H9 (cell line): Measurements from ENCODE around the gene FUT4. TPM values are rescaled to one million over a fixed set of nuclear protein-coding genes. Genes with fewer than 3 reads are reported as not detected.

Source experiments
- DNase-seq: peaks from one replicate; pipeline ENCODE4 v3.0.0-alpha.2; 2017
- H2AFZ ChIP-seq: one replicate; pipeline ENCODE4 v1.6.1; 2013; ENCODE audit warnings: mild to moderate bottlenecking, low read length, control low read depth, moderate library complexity
- H2AK5ac ChIP-seq: 2 replicates; pipeline ENCODE4 v1.6.1; 2013; ENCODE audit warnings: low read length, control low read depth, mixed read lengths; ENCODE audit not compliant: insufficient read length
- H2BK120ac ChIP-seq: one replicate; pipeline ENCODE4 v1.6.1; 2013; ENCODE audit warnings: low read depth, mild to moderate bottlenecking, low read length, control low read depth, inconsistent platforms; ENCODE audit not compliant: poor library complexity, severe bottlenecking
- H2BK12ac ChIP-seq: 2 replicates; pipeline ENCODE4 v1.6.1; 2013; ENCODE audit warnings: low read length, control low read depth, mixed read lengths, low read depth; ENCODE audit not compliant: insufficient read length
- H2BK15ac ChIP-seq: 2 replicates; pipeline ENCODE4 v1.6.1; 2013; ENCODE audit warnings: low read depth, low read length, control low read depth
- H2BK20ac ChIP-seq: one replicate; pipeline ENCODE4 v1.6.1; 2013; ENCODE audit warnings: low read depth, mild to moderate bottlenecking, low read length, control low read depth, inconsistent platforms; ENCODE audit not compliant: poor library complexity, severe bottlenecking
- H2BK5ac ChIP-seq: 2 replicates; pipeline ENCODE4 v1.6.1; 2013; ENCODE audit warnings: low read length, control low read depth, mixed read lengths; ENCODE audit not compliant: insufficient read length
- H3K14ac ChIP-seq: 2 replicates; pipeline ENCODE4 v1.6.1; 2013; ENCODE audit warnings: low read length, control low read depth; ENCODE audit not compliant: insufficient read depth
- H3K18ac ChIP-seq: 2 replicates; pipeline ENCODE4 v1.6.1; 2013; ENCODE audit warnings: low read depth, mild to moderate bottlenecking, mixed read lengths, low read length, control low read depth; ENCODE audit not compliant: insufficient read length
- H3K23ac ChIP-seq: 2 replicates; pipeline ENCODE4 v1.6.1; 2013; ENCODE audit warnings: low read length, control low read depth, mixed read lengths, low read depth; ENCODE audit not compliant: insufficient read length
- H3K23me2 ChIP-seq: 2 replicates; pipeline ENCODE4 v1.6.1; 2013; ENCODE audit warnings: low read depth, mild to moderate bottlenecking, mixed read lengths, low read length, control low read depth; ENCODE audit not compliant: insufficient read length, poor library complexity, severe bottlenecking
- H3K27ac ChIP-seq: 2 replicates; pipeline ENCODE4 v1.5.1; 2013; ENCODE audit warnings: low read length, control low read depth, mixed read lengths, low read depth; ENCODE audit not compliant: insufficient read length
- H3K27me3 ChIP-seq: 2 replicates; pipeline ENCODE4 v1.6.1; 2013; ENCODE audit warnings: low read length, control low read depth, inconsistent platforms; ENCODE audit not compliant: insufficient read depth
- H3K4ac ChIP-seq: 2 replicates; pipeline ENCODE4 v1.6.1; 2013; ENCODE audit warnings: low read depth, mild to moderate bottlenecking, control low read depth, inconsistent platforms, low read length, moderate library complexity
- H3K4me1 ChIP-seq: 2 replicates; pipeline ENCODE4 v1.6.1; 2013; ENCODE audit warnings: low read length, control low read depth, inconsistent platforms; ENCODE audit not compliant: insufficient read depth
- H3K4me2 ChIP-seq: 2 replicates; pipeline ENCODE4 v1.6.1; 2013; ENCODE audit warnings: low read length, control low read depth, mixed read lengths; ENCODE audit not compliant: insufficient read length, insufficient read depth
- H3K56ac ChIP-seq: 2 replicates; pipeline ENCODE4 v1.6.1; 2013; ENCODE audit warnings: low read depth, mild to moderate bottlenecking, mixed read lengths, low read length, control low read depth; ENCODE audit not compliant: insufficient read length
- H3K79me1 ChIP-seq: 2 replicates; pipeline ENCODE4 v1.6.1; 2013; ENCODE audit warnings: low read depth, mild to moderate bottlenecking, moderate library complexity, low read length, control low read depth, inconsistent platforms; ENCODE audit not compliant: insufficient read depth, poor library complexity, severe bottlenecking
- H3K79me2 ChIP-seq: 2 replicates; pipeline ENCODE4 v1.6.1; 2013; ENCODE audit warnings: low read length, control low read depth, inconsistent platforms; ENCODE audit not compliant: insufficient read depth
- H3K9ac ChIP-seq: 2 replicates; pipeline ENCODE4 v1.6.1; 2013; ENCODE audit warnings: low read length, control low read depth, mixed read lengths; ENCODE audit not compliant: insufficient read length; ENCODE audit errors: extremely low read depth
- H3K9me3 ChIP-seq: one replicate; pipeline ENCODE4 v1.6.1; 2013; ENCODE audit warnings: low read depth, low read length, inconsistent platforms; ENCODE audit not compliant: control insufficient read depth
- H3T11ph ChIP-seq: one replicate; pipeline ENCODE4 v1.6.1; 2013; ENCODE audit warnings: mild to moderate bottlenecking, low read length, control low read depth, inconsistent platforms
- H4K20me1 ChIP-seq: one replicate; pipeline ENCODE4 v1.6.1; 2013; ENCODE audit not compliant: control insufficient read depth, insufficient read length, insufficient read depth
- H4K5ac ChIP-seq: 2 replicates; pipeline ENCODE4 v1.6.1; 2013; ENCODE audit warnings: low read depth, mild to moderate bottlenecking, mixed read lengths, low read length, control low read depth; ENCODE audit not compliant: insufficient read length
- H4K8ac ChIP-seq: replicated peaks from 2 replicates; pipeline ENCODE4 v1.6.1; 2013; ENCODE audit warnings: low read length, control low read depth, mixed read lengths, low read depth; ENCODE audit not compliant: insufficient read length
- H4K91ac ChIP-seq: 2 replicates; pipeline ENCODE4 v1.6.1; 2013; ENCODE audit warnings: low read depth, mild to moderate bottlenecking, moderate library complexity, mixed read lengths, low read length, control low read depth; ENCODE audit not compliant: insufficient read length
- H3K27ac Mint-ChIP-seq, 3 experiments: 2 replicates in 2 of 3; 3 replicates in 1 of 3; pipeline ENCODE4 v1.8.0; 2020 to 2021; ENCODE audit warnings: mixed read lengths in 3 of 3, mild to moderate bottlenecking in 1 of 3, moderate library complexity in 1 of 3
- H3K27me3 Mint-ChIP-seq: 2 replicates; pipeline ENCODE4 v1.8.0; 2021; ENCODE audit warnings: low read depth, mild to moderate bottlenecking, moderate library complexity, mixed read lengths
- H3K36me3 Mint-ChIP-seq, 3 experiments: 2 replicates in 2 of 3; 3 replicates in 1 of 3; pipeline ENCODE4 v1.8.0; 2020 to 2021; ENCODE audit warnings: low read depth in 3 of 3, mixed read lengths in 3 of 3; ENCODE audit not compliant: insufficient read depth in 1 of 3
- H3K4me1 Mint-ChIP-seq, 2 experiments: 2 replicates each; pipeline ENCODE4 v1.8.0; 2020; ENCODE audit warnings: mixed read lengths in 2 of 2
- H3K4me3 Mint-ChIP-seq, 2 experiments: 2 replicates in 1 of 2; 3 replicates in 1 of 2; pipeline ENCODE4 v1.8.0; 2020 to 2021; ENCODE audit warnings: mild to moderate bottlenecking in 2 of 2, mixed read lengths in 2 of 2, moderate library complexity in 1 of 2
- H3K9me3 Mint-ChIP-seq, 2 experiments: 2 replicates in 1 of 2; 3 replicates in 1 of 2; pipeline ENCODE4 v1.8.0; 2020; ENCODE audit warnings: mild to moderate bottlenecking in 2 of 2, mixed read lengths in 2 of 2, moderate library complexity in 1 of 2
- CTCF ChIP-seq: fragments of 200-600 bp; sonication (generic); conservative IDR thresholded peaks from 3 replicates; pipeline ENCODE4 v1.8.0; 2021; ENCODE audit warnings: antibody characterized with exemption, mild to moderate bottlenecking
- WGBS: extraction: QIAGEN DNeasy Blood & Tissue Kit; methylation state at CpG from one replicate; pipeline ENCODE4 v1.1.7; 2013; ENCODE audit warnings: missing lambda C conversion rate, low lambda C conversion rate, mixed read lengths; ENCODE audit not compliant: insufficient read length; ENCODE audit errors: extremely low coverage; 5-methylcytosine and 5-hydroxymethylcytosine counted together
- total RNA-seq: library from RNA; stranded (reverse); gene quantifications from 2 replicates; pipeline ENCODE4 v1.2.1, GENCODE V29; 2021

Gene FUT4
- total RNA-seq, 1 experiment from 2014 or later, result 5.3 TPM

- no peak overlapping the region; a peak in 1 of 7 replicates for H3K27ac Mint-ChIP-seq
- no peaks in the 10 kb centered on the region for H3K36me3 Mint-ChIP-seq
- no peaks in the 10 kb centered on the region for H3K79me2 ChIP-seq
- no peak overlapping the region for H3K56ac ChIP-seq
- H3K27me3 ChIP-seq, result no peaks in the 10 kb centered on the region
- H4K8ac ChIP-seq, result no peak overlapping the region
- TF ChIP-seq CTCF, result no peak
- H2BK20ac ChIP-seq, result no peak overlapping the region
- H4K20me1 ChIP-seq, result no peaks in the 10 kb centered on the region
- no CpG with 5 or more reads among the region's 3 CpGs for WGBS
- H2AK5ac ChIP-seq, result no peak overlapping the region
- peaks cover 6% of the 10 kb centered on the region in 2 experiments for H3K4me1 Mint-ChIP-seq
- no peak overlapping the region for H3K23ac ChIP-seq
- H3K14ac ChIP-seq, result no peak overlapping the region
- no peak overlapping the region for H3K27ac ChIP-seq
- H3K4me3 Mint-ChIP-seq, result no peak overlapping the region
- H2BK12ac ChIP-seq, result no peak overlapping the region
- no peak overlapping the region for H3K4ac ChIP-seq
- no peak overlapping the region for H4K5ac ChIP-seq
- no peak overlapping the region for H3K4me2 ChIP-seq
- no peaks in the 10 kb centered on the region for H3K9me3 ChIP-seq
- peaks cover 9% of the 10 kb centered on the region for H3K27me3 Mint-ChIP-seq
- no peak overlapping the region for H2BK5ac ChIP-seq
- no peak overlapping the region for H3K18ac ChIP-seq
- no peak overlapping the region for H3K9ac ChIP-seq
- H3K4me1 ChIP-seq, result no peaks in the 10 kb centered on the region
- H3K9me3 Mint-ChIP-seq, result no peaks in the 10 kb centered on the region
- DNase-seq, result no peak
- no peaks in the 10 kb centered on the region for H3K79me1 ChIP-seq
- H3K23me2 ChIP-seq, result no peaks in the 10 kb centered on the region
- no peak overlapping the region for H4K91ac ChIP-seq
- H2BK15ac ChIP-seq, result no peak overlapping the region
- no peak overlapping the region for H3T11ph ChIP-seq
- no peak overlapping the region for H2BK120ac ChIP-seq
- H2AFZ ChIP-seq, result no peak overlapping the region
Measured at GRCh38 chr11:94583866-94584500, 40.3 kb downstream of the FUT4 start.
